PC-3 (cell line): ENCODE measurements around the gene TOP2A. TPM values are rescaled to one million over a fixed set of nuclear protein-coding genes. Genes with fewer than 3 reads are reported as not detected.
A peak's percentile ranks its signal among the peaks of the same experiment; 100 is the strongest.

Source experiments
- ATAC-seq: fragments of 200-7000 bp; cut with Tn5 transposase; 2 replicates; pipeline ENCODE4 v1.9.1; 2020; ENCODE audit warnings: mild to moderate bottlenecking, moderate library complexity
- BruUV-seq: library from RNA; stranded (reverse); fragments of 400-500 nt; replicated peaks from 2 replicates; lab custom pipeline; 2021; lab: Mats Ljungman, UMichigan
- CTCF ChIA-PET: fragments of 300-600 bp; sonication (Branson Sonifier 250); formaldehyde crosslinking; loops from one replicate; lab custom pipeline; 2022; ENCODE audit warnings: antibody characterized with exemption; lab: Charles Lee
- POLR2A ChIA-PET: fragments of 300-600 bp; sonication (Branson Sonifier 250); formaldehyde crosslinking; loops from one replicate; lab custom pipeline; 2022; ENCODE audit warnings: antibody characterized with exemption; ENCODE audit not compliant: unreplicated experiment; lab: Charles Lee
- DNase-seq: peaks from one replicate; pipeline ENCODE4 v3.0.0-alpha.2; 2015
- H2AFZ ChIP-seq: fragments of 300-600 bp; sonication (generic); 2 replicates; pipeline ENCODE4 v1.6.0; 2016; ENCODE audit warnings: antibody characterized with exemption, low read length
- H3F3A ChIP-seq: fragments of 300-600 bp; sonication (generic); one replicate; pipeline ENCODE4 v1.6.0; 2017; ENCODE audit warnings: antibody characterized with exemption, low read length, control low read depth, mild to moderate bottlenecking; ENCODE audit not compliant: unreplicated experiment
- H3K27ac ChIP-seq: fragments of 300-600 bp; sonication (generic); 2 replicates; pipeline ENCODE4 v1.5.1; 2016; ENCODE audit warnings: mild to moderate bottlenecking, low read length
- H3K27me3 ChIP-seq: fragments of 300-600 bp; sonication (generic); 2 replicates; pipeline ENCODE4 v1.6.1; 2016; ENCODE audit warnings: low read length, mixed read lengths
- H3K36me3 ChIP-seq: fragments of 300-600 bp; sonication (generic); 2 replicates; pipeline ENCODE4 v1.6.1; 2016; ENCODE audit warnings: low read depth, mixed run types, low read length, mixed read lengths
- H3K4me1 ChIP-seq: fragments of 300-600 bp; sonication (generic); 2 replicates; pipeline ENCODE4 v1.5.1; 2016; ENCODE audit warnings: low read length; ENCODE audit not compliant: insufficient read depth
- H3K4me2 ChIP-seq: fragments of 300-600 bp; sonication (generic); 2 replicates; pipeline ENCODE4 v1.6.0; 2016; ENCODE audit warnings: low read length
- H3K4me3 ChIP-seq: fragments of 300-600 bp; sonication (generic); 2 replicates; pipeline ENCODE4 v1.5.1; 2016; ENCODE audit warnings: mild to moderate bottlenecking, low read length, mixed read lengths
- H3K79me2 ChIP-seq: fragments of 300-600 bp; sonication (generic); 2 replicates; pipeline ENCODE4 v1.6.1; 2017; ENCODE audit warnings: low read length, mixed read lengths
- H3K9ac ChIP-seq: fragments of 300-600 bp; sonication (generic); 2 replicates; pipeline ENCODE4 v1.6.0; 2016; ENCODE audit warnings: mild to moderate bottlenecking, low read length
- H3K9me2 ChIP-seq: fragments of 300-600 bp; sonication (generic); replicated peaks from 2 replicates; pipeline ENCODE4 v1.6.1; 2016; ENCODE audit warnings: mixed run types, low read length, mixed read lengths
- H3K9me3 ChIP-seq: fragments of 300-600 bp; sonication (generic); 2 replicates; pipeline ENCODE4 v1.6.1; 2016; ENCODE audit warnings: low read length, mixed read lengths
- H4K20me1 ChIP-seq: fragments of 300-600 bp; sonication (generic); 2 replicates; pipeline ENCODE4 v1.6.1; 2016; ENCODE audit warnings: low read length, mixed read lengths
- EZH2 ChIP-seq: fragments of 300-600 bp; sonication (generic); IDR thresholded peaks from one replicate; pipeline ENCODE4 v1.6.1; 2017; ENCODE audit warnings: antibody characterized with exemption, mild to moderate bottlenecking, low read length; ENCODE audit not compliant: unreplicated experiment
- EZH2phosphoT487 ChIP-seq: fragments of 300-600 bp; sonication (generic); IDR thresholded peaks from 2 replicates; pipeline ENCODE4 v1.6.1; 2018; ENCODE audit warnings: mild to moderate bottlenecking, antibody characterized with exemption, low read length, borderline replicate concordance
- intact Hi-C: fragments of 100-400 bp; cut with micrococcal nuclease; formaldehyde crosslinking; loops from 2 replicates; pipeline ENCODE4 v1.9.0; 2023
- total RNA-seq: library from RNA; depleted of rRNA; stranded (reverse); fragments of >200 nt; gene quantifications from 2 replicates; pipeline ENCODE4 v1.2.3, GENCODE V29; 2014
- TF ChIP-seq, protein P1 (sequence below): fragments of 300-600 bp; sonication (generic); conservative IDR thresholded peaks from 2 replicates; pipeline ENCODE4 v1.5.1; 2017; ENCODE audit warnings: antibody characterized with exemption, low read depth, mild to moderate bottlenecking, low read length

TOP2A gene
- total RNA-seq, 1 experiment from 2014 or later, result 104 TPM

GRCh38 chr17:40462343-40463121, 44.8 kb upstream of the TOP2A start:
- intact Hi-C loops, result no loop called here
- H3K4me3 ChIP-seq, result no peak overlapping the region
- H3K36me3 ChIP-seq, result peaks cover 4% of the 10 kb centered on the region
- no peaks in the 10 kb centered on the region for H4K20me1 ChIP-seq
- peak; percentile 1; the same call in 1 of the 2 replicates for ATAC-seq
- TF ChIP-seq EZH2 (no peak), EZH2phosphoT487 (no peak)
- TF ChIP-seq, protein P1, sequence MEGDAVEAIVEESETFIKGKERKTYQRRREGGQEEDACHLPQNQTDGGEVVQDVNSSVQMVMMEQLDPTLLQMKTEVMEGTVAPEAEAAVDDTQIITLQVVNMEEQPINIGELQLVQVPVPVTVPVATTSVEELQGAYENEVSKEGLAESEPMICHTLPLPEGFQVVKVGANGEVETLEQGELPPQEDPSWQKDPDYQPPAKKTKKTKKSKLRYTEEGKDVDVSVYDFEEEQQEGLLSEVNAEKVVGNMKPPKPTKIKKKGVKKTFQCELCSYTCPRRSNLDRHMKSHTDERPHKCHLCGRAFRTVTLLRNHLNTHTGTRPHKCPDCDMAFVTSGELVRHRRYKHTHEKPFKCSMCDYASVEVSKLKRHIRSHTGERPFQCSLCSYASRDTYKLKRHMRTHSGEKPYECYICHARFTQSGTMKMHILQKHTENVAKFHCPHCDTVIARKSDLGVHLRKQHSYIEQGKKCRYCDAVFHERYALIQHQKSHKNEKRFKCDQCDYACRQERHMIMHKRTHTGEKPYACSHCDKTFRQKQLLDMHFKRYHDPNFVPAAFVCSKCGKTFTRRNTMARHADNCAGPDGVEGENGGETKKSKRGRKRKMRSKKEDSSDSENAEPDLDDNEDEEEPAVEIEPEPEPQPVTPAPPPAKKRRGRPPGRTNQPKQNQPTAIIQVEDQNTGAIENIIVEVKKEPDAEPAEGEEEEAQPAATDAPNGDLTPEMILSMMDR, result no peak
- POLR2A ChIA-PET, result no interaction called here
- H3K9me3 ChIP-seq, result no peaks in the 10 kb centered on the region
- DNase-seq, result peak; percentile 1
- no peaks in the 10 kb centered on the region for H3K27me3 ChIP-seq
- no TSS peak for BruUV-seq
- no peak overlapping the region for H3K4me2 ChIP-seq
- CTCF ChIA-PET, result no interaction called here
- no peak overlapping the region for H3K9ac ChIP-seq
- no peaks in the 10 kb centered on the region for H3K4me1 ChIP-seq
- peaks cover 6% of the 10 kb centered on the region for H3F3A ChIP-seq
- no peak overlapping the region for H3K27ac ChIP-seq
- H2AFZ ChIP-seq, result no peak overlapping the region
- H3K79me2 ChIP-seq, result no peaks in the 10 kb centered on the region
- H3K9me2 ChIP-seq, result no peaks in the 10 kb centered on the region

DNA sequence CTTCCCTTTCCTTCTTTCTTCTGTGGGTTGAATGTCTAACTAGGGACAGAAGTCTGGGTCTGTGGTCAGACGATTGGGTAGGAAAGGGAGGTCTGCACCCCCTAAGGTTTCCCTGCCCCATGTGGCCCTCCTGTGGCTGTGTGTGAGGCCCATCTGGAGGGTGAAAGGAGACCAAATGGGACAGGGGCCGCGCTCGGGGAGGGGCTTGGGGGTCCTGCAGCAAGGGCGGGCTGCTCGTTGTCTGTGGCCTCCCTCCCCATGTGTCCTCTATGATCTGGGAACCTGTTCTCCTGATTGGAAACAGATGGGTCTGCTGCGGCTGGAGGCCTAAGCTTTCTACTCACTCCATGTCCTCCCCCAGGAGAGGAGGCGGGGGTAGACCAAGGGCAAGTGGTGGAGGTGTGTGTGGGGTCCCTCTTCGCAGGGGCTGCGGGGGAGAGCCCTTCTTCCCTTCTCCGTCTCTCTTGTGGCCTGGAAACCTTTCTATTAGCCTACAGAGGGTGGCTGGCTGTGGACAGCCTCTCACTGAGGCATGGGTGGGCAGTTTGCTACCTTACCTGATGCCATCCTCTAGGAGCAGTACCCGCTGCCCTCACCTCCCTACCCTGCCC, 44.1 kb upstream of the TOP2A start:
- no peaks in the 10 kb centered on the region for H3K9me3 ChIP-seq
- H3K4me3 ChIP-seq, result no peak overlapping the region
- ATAC-seq (peak; percentile 1; the same call in 1 of the 2 replicates), DNase-seq (peak; percentile 3)
- POLR2A ChIA-PET, result no interaction called here
- H3K9me2 ChIP-seq, result no peaks in the 10 kb centered on the region
- no peaks in the 10 kb centered on the region for H3K27me3 ChIP-seq
- BruUV-seq, result no TSS peak
- TF ChIP-seq, protein P1, result no peak
- TF ChIP-seq EZH2phosphoT487 (no peak), EZH2 (no peak)
- no peak overlapping the region for H3K4me2 ChIP-seq
- H3K36me3 ChIP-seq, result peaks cover 8% of the 10 kb centered on the region
- CTCF ChIA-PET, result no interaction called here
- no peak overlapping the region for H2AFZ ChIP-seq
- intact Hi-C loops, result no loop called here
- no peaks in the 10 kb centered on the region for H3K4me1 ChIP-seq
- H3F3A ChIP-seq, result peaks cover 6% of the 10 kb centered on the region
- H3K79me2 ChIP-seq, result no peaks in the 10 kb centered on the region
- H3K27ac ChIP-seq, result no peak overlapping the region
- no peak overlapping the region for H3K9ac ChIP-seq
- no peaks in the 10 kb centered on the region for H4K20me1 ChIP-seq
